Fibroblast of skin of back (primary cell): ENCODE data around the gene SLC25A38.
A peak's percentile ranks its signal among the peaks of the same experiment; 100 is the strongest.

Source experiments
- DNase-seq: peaks from one replicate; pipeline ENCODE4 v3.0.0-alpha.2; 2013

The SLC25A38 gene

GRCh38 chr3:39378088-39378487 lies 5.1 kb upstream of the SLC25A38 start:
- peak; percentile 8 for DNase-seq

GRCh38 chr3:39378957-39379777 lies 4.0 kb upstream of the SLC25A38 start:
- no peak for DNase-seq

DNA sequence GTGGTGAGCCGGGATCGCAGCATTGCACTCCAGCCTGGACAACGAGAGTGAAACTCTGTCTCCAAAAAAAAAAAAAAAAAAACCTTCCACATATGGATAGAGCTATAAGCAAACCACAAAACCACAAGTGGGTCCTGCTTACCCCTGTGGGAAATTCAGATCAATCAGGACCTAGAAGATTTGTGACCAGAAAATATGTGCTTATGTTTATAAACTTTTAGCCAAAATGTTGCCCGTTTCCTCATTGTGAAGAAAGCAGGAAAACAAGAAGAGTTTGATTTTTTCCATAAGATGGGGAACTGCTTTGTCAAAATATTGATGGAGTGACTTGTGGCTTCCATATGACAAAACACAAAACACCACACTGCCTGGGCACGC lies 3.4 kb upstream of the SLC25A38 start:
- no peak for DNase-seq

DNA sequence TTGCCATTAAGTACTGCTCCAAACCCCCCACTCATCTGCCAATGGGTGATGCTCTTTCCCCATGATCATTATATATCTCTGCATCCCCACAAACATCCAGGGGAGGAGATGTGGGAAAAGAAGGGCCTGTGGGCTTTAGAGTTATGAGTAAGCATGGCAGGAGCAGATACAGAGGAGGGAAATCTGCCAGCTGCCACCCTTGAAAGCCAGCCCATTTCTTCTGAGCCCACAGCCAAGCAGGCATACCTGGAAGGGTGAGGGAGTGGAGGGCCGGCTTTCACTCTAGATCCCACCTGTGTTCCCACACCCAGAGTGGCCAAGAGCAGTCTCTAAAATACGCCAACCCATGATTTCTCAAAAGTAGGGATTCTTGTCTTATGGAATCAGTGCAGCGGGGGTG lies 1.7 kb upstream of the SLC25A38 start:
- no peak for DNase-seq

DNA sequence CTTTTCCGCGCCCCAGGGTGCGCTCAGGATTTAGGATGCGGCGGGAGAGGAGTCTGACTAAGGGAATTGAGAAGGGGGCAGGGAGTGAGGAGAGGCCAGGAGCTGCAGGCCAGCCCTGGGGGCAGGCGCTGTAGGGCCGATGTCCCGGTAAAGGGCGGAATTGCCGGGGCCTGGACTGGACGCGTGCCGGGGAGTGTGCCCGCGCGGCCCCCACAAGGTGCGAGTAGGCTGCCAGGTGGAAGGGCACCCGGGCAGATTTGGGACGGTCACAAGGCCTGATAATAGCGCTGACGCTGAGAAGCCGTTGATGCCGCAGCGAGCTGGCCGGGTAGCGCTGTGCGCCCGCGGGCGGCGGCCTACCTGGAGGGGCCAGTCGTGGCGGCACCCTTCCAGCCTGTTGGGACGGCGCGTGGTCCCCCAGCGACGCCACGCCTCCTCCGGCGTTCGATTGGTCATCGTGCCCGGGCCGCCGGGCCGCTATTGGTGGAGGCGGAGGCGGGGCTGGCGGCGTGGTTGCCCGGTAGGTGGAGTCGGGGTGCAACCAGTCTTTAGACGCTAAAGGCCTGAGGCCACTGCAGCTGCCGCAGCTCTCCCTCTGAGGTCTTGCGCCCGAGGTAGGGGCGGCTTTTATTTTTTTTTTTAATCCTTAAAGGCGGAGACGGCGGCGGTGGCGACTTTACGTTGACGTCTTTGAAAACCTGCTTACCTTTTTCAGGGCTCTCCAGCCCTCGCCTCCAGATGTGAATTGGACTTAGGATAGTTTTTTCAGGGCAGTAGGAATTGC lies 903 bp downstream of the SLC25A38 start:
- DNase-seq: peak; percentile 91

- no peak for DNase-seq
These were observed 1.5 kb downstream of the SLC25A38 start for GRCh38 chr3:39384665-39385000.

DNA sequence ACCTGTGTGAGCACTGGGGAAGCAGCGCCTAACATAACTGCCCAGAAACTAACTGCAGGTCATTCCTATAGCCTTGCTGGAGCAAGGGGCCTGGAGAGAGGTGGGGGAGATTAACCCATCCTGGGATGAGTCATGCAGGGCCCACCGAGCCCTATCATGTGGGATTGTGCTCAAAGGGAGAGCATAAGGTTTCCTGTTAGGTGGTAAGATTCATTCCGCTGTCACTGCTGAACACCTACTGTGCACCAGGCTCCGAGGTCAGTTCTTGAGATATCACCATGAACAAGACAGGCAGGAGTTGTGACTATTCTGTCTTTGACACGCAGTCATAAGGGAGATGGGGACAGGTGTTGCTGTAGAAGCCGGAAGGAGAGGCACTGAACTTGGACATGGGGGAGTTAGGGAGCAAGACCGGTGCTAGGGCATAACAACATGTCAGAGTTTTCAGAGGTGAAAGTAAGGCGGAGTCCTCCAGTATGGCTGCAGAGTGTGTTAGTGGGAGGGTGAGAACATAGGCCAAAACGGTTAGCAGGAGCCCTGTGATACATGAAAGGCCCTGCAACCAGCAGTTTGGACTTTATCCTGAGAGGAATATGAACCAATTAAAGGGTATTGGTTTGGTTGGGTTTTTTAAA lies 2.4 kb downstream of the SLC25A38 start:
- no peak for DNase-seq

GRCh38 chr3:39386318-39386717 lies 3.1 kb downstream of the SLC25A38 start:
- DNase-seq: no peak

DNA sequence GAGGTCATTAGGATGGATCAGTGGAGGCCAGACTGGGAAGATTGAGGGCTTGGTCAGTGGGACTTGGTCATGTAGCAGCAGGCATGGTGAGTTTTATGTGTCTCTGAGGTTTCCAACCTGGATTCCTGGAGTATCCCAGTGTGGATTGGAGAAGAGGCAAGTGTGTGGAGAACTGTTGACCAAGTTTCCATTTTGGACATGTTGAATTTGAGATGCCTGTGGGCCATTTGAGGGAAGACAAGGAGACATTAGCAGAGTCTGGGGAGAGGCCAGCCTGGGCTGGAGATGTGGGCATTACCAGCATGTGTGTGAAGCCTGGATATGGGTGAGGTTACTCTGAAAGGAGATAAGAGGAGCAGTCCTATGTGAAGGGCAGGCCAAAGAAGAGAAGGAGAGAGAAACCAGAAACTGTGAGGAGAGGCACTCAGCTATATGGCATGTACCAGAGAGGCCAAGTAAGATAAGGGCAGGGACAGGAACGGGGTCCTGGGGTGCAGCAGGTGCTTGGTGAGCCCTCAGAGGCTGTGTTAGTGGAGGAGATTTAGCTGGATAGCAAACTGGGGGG lies 4.3 kb downstream of the SLC25A38 start:
- DNase-seq: no peak

- DNase-seq: no peak
These were observed 5.0 kb downstream of the SLC25A38 start for GRCh38 chr3:39388153-39388552.

DNA sequence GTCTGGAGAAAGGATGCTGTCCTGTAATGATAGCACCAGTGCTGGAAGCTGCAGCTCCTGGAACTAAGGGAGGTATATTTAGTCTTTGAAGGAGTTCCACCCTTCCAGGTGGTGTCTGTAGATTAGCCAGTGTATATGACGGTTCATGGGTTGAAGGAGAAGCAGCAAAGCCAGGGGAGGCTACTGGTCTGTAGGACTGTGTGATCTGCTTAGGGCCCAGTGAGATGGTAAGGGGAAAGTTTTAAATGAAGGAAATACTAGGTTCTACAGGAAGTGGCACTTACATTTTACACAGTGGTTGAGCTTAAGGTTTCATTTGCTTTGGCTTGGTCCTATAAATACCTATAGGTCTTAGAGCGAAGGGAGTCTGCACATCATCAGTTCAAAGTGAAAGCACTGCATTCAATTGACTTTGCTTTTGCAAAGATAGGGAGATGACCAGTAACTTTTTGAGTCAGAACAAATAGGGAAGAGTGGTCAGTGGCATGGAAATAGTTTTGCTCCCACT lies 5.6 kb downstream of the SLC25A38 start:
- no peak for DNase-seq

DNA sequence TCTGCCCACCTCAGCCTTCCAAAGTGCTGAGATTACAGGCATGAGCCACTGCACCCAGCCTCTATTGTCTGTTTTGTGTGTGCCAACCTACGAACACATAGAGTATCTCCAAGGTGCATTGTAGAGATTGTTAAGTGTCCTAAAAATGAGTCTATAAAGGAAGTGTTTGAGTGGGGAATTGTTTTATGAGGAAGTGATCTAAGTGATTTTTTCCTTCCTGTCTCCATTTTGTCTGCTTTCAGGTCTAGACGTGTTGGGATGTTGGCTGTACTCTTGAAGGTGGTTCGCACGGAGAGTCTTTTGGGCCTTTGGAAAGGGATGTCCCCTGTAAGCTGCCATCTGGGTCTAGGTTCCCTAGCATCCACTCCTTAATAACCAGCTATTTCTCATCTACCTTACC lies 7.0 kb downstream of the SLC25A38 start:
- DNase-seq: no peak

DNA sequence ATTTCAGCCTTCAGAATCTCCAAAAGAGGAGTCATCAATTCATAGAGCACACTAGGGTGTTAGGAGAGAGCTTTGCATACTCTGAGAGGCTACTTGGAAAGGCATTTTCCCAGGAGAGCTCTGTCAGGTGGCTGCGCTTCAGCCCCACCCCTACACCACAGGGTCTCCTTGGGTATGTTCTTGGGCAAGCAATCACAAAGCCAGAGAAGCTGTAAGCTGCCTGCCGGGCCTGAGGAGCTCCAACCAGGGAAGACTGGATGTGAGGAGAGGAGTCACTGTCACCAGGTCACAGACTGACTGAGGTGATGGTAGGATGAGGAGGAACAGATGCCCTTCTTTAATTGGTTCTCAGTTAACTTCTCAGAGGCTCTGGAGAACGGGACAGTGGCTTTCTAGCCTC lies 13.5 kb downstream of the SLC25A38 start:
- no peak for DNase-seq

DNA sequence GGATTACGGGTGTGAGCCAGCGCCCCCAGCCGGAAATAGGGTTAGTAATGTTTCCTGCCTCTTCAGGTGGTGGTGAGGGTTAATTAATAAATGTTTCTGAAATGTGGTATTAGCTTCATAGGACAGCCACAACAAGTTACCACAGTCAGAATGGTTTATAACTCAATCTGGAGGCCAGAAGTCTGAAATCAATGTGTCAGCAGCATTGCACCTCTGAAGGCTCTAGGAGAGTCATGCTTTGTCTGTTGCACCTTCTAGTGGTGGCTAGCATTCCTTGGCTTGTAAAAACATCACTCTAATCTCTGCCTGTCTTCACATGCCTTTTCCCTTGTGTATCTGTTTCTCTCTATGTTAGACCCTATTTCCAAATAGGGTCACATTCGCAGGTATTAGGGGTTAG lies 15.5 kb downstream of the SLC25A38 start:
- DNase-seq: no peak

DNA sequence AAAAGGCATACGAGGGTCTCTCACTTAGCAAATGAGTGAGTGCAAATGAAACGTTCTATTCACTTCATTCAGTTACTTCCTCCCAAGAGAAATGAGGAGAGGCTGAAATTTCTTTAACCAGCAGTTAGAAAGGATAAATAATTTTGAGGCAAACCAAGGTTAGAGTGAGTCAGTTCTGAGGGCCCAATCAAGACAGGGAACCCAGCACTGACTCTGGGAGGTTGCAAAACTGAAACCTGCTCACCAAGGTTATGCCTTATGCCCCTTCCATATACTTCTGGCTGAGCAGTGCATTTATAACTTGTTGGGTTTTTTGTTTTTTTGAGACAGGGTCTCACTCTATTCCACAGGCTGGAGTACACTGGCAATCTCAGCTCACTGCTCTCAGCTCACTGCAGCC lies 18.8 kb downstream of the SLC25A38 start:
- DNase-seq: no peak

DNA sequence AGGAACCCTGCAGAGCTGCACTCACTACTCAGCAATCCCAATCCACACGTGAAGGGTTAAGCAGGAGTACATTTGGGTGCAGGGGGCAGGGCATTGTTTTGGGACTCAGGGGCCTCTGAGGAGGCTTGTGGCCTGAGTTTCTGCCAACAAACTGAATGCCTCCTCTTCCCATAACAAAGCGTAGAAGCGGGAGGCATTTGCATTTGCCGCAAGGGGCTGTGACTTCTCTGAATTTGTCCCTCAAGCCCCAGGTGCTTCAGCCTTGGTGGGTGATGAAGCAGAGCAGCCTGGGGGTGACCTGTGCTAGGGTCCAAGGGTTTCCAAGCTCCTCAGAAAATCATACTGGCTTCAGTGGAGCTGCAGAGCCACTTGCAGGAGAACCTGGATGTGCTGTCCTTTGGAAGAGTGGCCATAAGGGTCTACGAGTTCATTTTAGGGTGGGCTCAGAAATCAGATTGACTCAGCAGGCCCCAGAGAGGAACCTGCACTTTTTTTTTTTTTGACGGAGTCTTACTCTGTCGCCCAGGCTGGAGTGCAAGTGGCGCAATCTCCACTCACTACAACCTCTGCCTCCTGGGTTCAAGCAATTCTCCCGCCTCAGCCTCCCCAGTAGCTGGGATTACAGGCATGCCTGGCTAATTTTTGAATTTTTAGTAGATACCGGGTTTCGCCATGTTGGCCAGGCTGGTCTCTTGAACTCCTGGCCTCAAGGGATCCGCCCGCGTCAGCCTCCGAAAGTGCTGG lies 21.9 kb downstream of the SLC25A38 start:
- no peak for DNase-seq

- DNase-seq: no peak
These were observed 22.7 kb downstream of the SLC25A38 start for GRCh38 chr3:39405687-39406367.

GRCh38 chr3:39406368-39407258 lies 23.4 kb downstream of the SLC25A38 start, which contains the start of gene RPSA:
TSS of gene RPSA (plus strand) at chr3:39406720. CDS start at chr3:39407654, 934 bp downstream.
- DNase-seq: peak; percentile 97

DNA sequence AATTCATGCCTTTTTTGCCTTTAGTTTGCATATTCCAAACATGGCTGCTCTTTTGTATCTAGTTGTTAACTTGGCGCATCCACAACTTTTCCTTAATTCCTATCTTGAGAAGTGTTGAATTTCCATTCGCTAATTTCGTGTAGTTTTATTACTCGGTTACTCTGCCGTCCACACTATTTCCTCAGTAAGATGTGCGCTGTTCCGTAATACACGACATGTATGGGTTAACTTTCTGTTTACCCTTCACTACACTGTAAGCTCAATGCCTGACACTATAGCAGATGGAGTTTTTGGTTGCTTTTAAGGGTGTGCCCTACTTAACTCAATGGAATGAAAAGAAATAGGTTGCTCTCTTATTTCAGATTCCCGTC lies 24.1 kb downstream of the SLC25A38 start:
- no peak for DNase-seq

DNA sequence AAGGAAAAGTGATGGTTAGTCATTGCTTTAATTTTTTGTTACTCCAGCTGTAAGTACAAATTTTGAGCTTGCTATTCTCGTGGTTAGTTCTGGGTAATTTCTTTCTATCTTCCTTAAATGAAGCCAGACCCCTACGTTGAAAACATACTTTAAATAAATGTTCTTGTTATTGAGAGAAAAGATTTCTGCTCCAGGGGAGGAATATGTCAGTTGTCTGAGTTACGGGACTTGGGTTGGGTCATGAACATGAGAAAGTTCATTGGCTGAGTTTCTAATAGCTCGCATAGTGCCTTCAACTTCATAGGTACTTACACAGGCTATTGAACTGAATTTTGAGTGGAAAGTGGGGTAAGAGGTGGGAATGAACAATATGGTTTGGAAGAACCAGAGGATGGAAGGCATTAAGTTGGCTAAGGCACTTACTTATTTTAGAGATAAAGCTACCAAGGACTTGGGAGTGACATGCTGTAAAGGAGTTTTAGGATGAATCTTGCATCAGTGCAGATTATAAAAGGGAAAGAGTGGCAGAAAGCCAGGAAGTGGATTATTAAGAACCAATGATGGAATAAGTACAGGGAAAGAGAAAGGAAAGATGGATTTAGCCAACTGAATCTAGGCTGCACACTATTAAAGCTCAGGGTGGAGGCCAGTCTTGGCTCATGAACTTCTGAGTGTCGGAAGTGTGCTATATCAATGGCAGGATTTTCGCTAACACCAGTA lies 24.8 kb downstream of the SLC25A38 start:
- no peak for DNase-seq
